K562 (cell line): Measurements from ENCODE around the gene HMX1. TPM values are rescaled to one million over a fixed set of nuclear protein-coding genes. Genes with fewer than 3 reads are reported as not detected.

Experiments
- ATAC-seq: fragments of 200-7000 bp; cut with Tn5 transposase; 3 replicates; pipeline ENCODE4 v1.9.1; 2020; ENCODE audit warnings: moderate library complexity
- BruUV-seq: library from RNA; stranded (reverse); fragments of 400-500 nt; replicated peaks from 2 replicates; lab custom pipeline; 2021; lab: Mats Ljungman, UMichigan
- CTCF ChIA-PET: fragments of 300-600 bp; formaldehyde crosslinking; extraction: SDS; loops from one replicate; lab custom pipeline; 2021; ENCODE audit warnings: low intra/inter-chr PET ratio; lab: Yijun Ruan, JAX
- POLR2A ChIA-PET: fragments of 300-600, 350-650 bp; sonication (Branson Sonifier 250); formaldehyde crosslinking; extraction: SDS; loops from one replicate; lab custom pipeline; 2021; ENCODE audit warnings: antibody characterized with exemption, inconsistent platforms; lab: Yijun Ruan, JAX
- DNase-seq, 4 experiments: peaks; one replicate each; pipeline versions ENCODE4 v3.0.0 to v3.0.0-alpha.2; 2011 to 2018; ENCODE audit warnings: low spot score in 3 of 4, mixed read lengths in 3 of 4; ENCODE audit errors: extremely low read depth in 1 of 4
- FAIRE-seq: peaks from 2 replicates; lab custom pipeline; 2011; peaks lifted over from hg19 to GRCh38; lab: Jason Lieb, UNC
- H2AFZ ChIP-seq: 2 replicates; pipeline ENCODE4 v1.6.0; 2011; ENCODE audit warnings: low read depth, low read length, control low read depth, inconsistent platforms
- H3K27ac ChIP-seq: fragments of 200-600 bp; 3 replicates; pipeline ENCODE4 v1.8.0; 2011; ENCODE audit warnings: low read depth, mild to moderate bottlenecking, control low read depth, inconsistent platforms, low read length, moderate library complexity, mixed read lengths; ENCODE audit errors: extremely low read depth
- H3K27me3 ChIP-seq, 2 experiments: fragments of 300-600 bp in 1 of 2; 2 replicates in 1 of 2; 3 replicates in 1 of 2; pipeline versions ENCODE4 v1.6.0 to v1.8.0; 2011; ENCODE audit warnings: inconsistent platforms in 2 of 2, low read length in 2 of 2, mild to moderate bottlenecking in 1 of 2, mixed read lengths in 1 of 2, moderate library complexity in 1 of 2; ENCODE audit not compliant: control insufficient read depth in 2 of 2, insufficient read depth in 2 of 2
- H3K36me3 ChIP-seq: fragments of 300-600 bp; 3 replicates; pipeline ENCODE4 v1.8.0; 2011; ENCODE audit warnings: mild to moderate bottlenecking, low read length, inconsistent platforms; ENCODE audit not compliant: control insufficient read depth, insufficient read depth
- H3K4me1 ChIP-seq, 2 experiments: fragments of 200-600 bp in 1 of 2; replicated peaks in 1 of 2; 2 replicates in 1 of 2; 3 replicates in 1 of 2; pipeline versions ENCODE4 v1.5.1 to v1.8.0; 2011; ENCODE audit warnings: inconsistent platforms in 2 of 2, low read length in 2 of 2, mild to moderate bottlenecking in 1 of 2, mixed read lengths in 1 of 2, moderate library complexity in 1 of 2; ENCODE audit not compliant: control insufficient read depth in 2 of 2, insufficient read depth in 2 of 2
- H3K4me2 ChIP-seq: 2 replicates; pipeline ENCODE4 v1.6.1; 2011; ENCODE audit warnings: low read length, control low read depth, inconsistent platforms, mixed read lengths; ENCODE audit not compliant: insufficient read depth
- H3K4me3 ChIP-seq: fragments of 200-600 bp; sonication (generic), shearing (Covaris generic); 2 replicates; pipeline ENCODE4 v1.5.1; 2016; ENCODE audit warnings: control low read depth, inconsistent platforms
- H3K79me2 ChIP-seq: fragments of 200-600 bp; 3 replicates; pipeline ENCODE4 v1.8.0; 2011; ENCODE audit warnings: low read length, inconsistent platforms; ENCODE audit not compliant: control insufficient read depth, insufficient read depth
- H3K9ac ChIP-seq, 2 experiments: 2 replicates each; pipeline versions ENCODE4 v1.6.0 to v1.6.1; 2011; ENCODE audit warnings: low read depth in 2 of 2, low read length in 2 of 2, control low read depth in 1 of 2, inconsistent platforms in 1 of 2, mild to moderate bottlenecking in 1 of 2, mixed read lengths in 1 of 2; ENCODE audit not compliant: insufficient read depth in 1 of 2
- H3K9me1 ChIP-seq: one replicate; pipeline ENCODE4 v1.6.0; 2011; ENCODE audit warnings: inconsistent platforms, mild to moderate bottlenecking, low read length, moderate library complexity; ENCODE audit not compliant: control insufficient read depth, insufficient read depth
- H3K9me3 ChIP-seq: replicated peaks from 2 replicates; pipeline ENCODE4 v1.5.1; 2011; ENCODE audit warnings: low read depth, low read length, inconsistent platforms; ENCODE audit not compliant: control insufficient read depth, insufficient read depth
- H4K20me1 ChIP-seq: replicated peaks from 2 replicates; pipeline ENCODE4 v1.6.1; 2011; ENCODE audit warnings: low read length, inconsistent platforms, mixed read lengths; ENCODE audit not compliant: control insufficient read depth, insufficient read depth
- ARID3A ChIP-seq: IDR thresholded peaks from 2 replicates; pipeline ENCODE4 v1.6.1; 2012; ENCODE audit warnings: low read depth, low read length, improper control_type of control experiment, borderline replicate concordance
- EGR1 ChIP-seq: fragments of 450-650 bp; conservative IDR thresholded peaks from 2 replicates; pipeline ENCODE4 v1.6.1; 2017; ENCODE audit warnings: mild to moderate bottlenecking
- MLLT1 ChIP-seq, 2 experiments: fragments of 450-650 bp; IDR thresholded peaks; 2 replicates each; pipeline ENCODE4 v1.6.1; 2016
- NFRKB ChIP-seq: fragments of 450-650 bp; IDR thresholded peaks from 2 replicates; pipeline ENCODE4 v1.6.1; 2016; ENCODE audit warnings: low read depth
- WGBS: fragments of 100-300 bp; shearing (Covaris generic); methylation state at CpG from one replicate; pipeline ENCODE4 v1.1.6; 2016; ENCODE audit warnings: low coverage, mixed read lengths; ENCODE audit not compliant: insufficient coverage; ENCODE audit errors: missing lambda C conversion rate; 5-methylcytosine and 5-hydroxymethylcytosine counted together
- in situ Hi-C: fragments of 300-500 bp; cut with MboI; formaldehyde crosslinking; loops from 4 replicates; pipeline ENCODE4 v1.15.0; 2018; ENCODE audit warnings: inconsistent platforms, mixed read lengths
- intact Hi-C: fragments of 100-400 bp; cut with micrococcal nuclease; formaldehyde crosslinking; loops from 2 replicates; pipeline ENCODE4 v1.14.2; 2022
- polyA plus RNA-seq, 8 experiments: library from polyadenylated mRNA; depleted of rRNA in 4 of 8; stranded (reverse) in 5 of 8; unstranded in 3 of 8; fragments of >200 nt; fragmentation: Nextera tagmentation in 2 of 8; fragmentation: Illumina TruSeq in 1 of 8; extraction: Ambion mirVana in 2 of 8; extraction: Trizol in 1 of 8; gene quantifications; 2 replicates each; pipeline versions ENCODE4 v1.2.1 to v1.2.3, GENCODE V29; 2011 to 2014; ENCODE audit warnings: inconsistent platforms in 1 of 8, missing spikeins in 1 of 8
- total RNA-seq, 7 experiments: library from RNA; depleted of rRNA in 6 of 7; stranded (reverse); fragments of >200 nt in 6 of 7; fragmentation: Illumina TruSeq in 2 of 7; extraction: Trizol in 2 of 7; gene quantifications; 2 replicates each; pipeline versions ENCODE4 v1.2.1 to v1.2.3, GENCODE V29; 2011 to 2021; ENCODE audit warnings: low replicate concordance in 1 of 7

The HMX1 gene
- total and polyA plus RNA-seq, 9 of the 15 experiments (the other 6 are each of a cell fraction or from before 2014, with no cell fraction given) = not detected

GRCh38 chr4:8854931-8855330, 16.7 kb downstream of the HMX1 start:
- peaks cover 8 to 71% of the 10 kb centered on the region in 2 experiments; a peak in 4 of 5 replicates for H3K27me3 ChIP-seq
- no peaks in the 10 kb centered on the region for H4K20me1 ChIP-seq
- BruUV-seq = no TSS peak
- no peak overlapping the region for H3K27ac ChIP-seq
- H3K9me1 ChIP-seq = no peaks in the 10 kb centered on the region
- CTCF ChIA-PET = no interaction called here
- H3K79me2 ChIP-seq = no peaks in the 10 kb centered on the region
- no peak overlapping the region for H3K9ac ChIP-seq
- intact Hi-C loops = no loop called here
- peaks cover 0 to 4% of the 10 kb centered on the region in 2 experiments; a peak in 2 of 5 replicates for H3K4me1 ChIP-seq
- 0% methylated on average over 10 of the region's 10 CpGs for WGBS
- ATAC-seq (no peak), FAIRE-seq (no peak), DNase-seq (no peak)
- POLR2A ChIA-PET = interaction anchor here (1.1 kb wide), 1 partner anchor 23 kb away, joined by 3 read pairs; no protein-coding TSS in a partner anchor
- in situ Hi-C loops = no loop called here
- H3K36me3 ChIP-seq = no peaks in the 10 kb centered on the region
- TF ChIP-seq EGR1 (peak; percentile 22; the same call in 1 of the 2 replicates), MLLT1 (IDR thresholded peaks at IDR 0.05) (no peak)
- no peak overlapping the region for H3K4me3 ChIP-seq
- no peak overlapping the region for H2AFZ ChIP-seq
- H3K4me2 ChIP-seq = no peak overlapping the region
- H3K9me3 ChIP-seq = no peaks in the 10 kb centered on the region

GRCh38 chr4:8854016-8854415, 17.6 kb downstream of the HMX1 start:
- peaks cover 0 to 4% of the 10 kb centered on the region in 2 experiments; a peak in 2 of 5 replicates for H3K4me1 ChIP-seq
- ATAC-seq = no peak
- H3K27me3 ChIP-seq = peaks cover 8 to 76% of the 10 kb centered on the region in 2 experiments; a peak in 4 of 5 replicates
- TF ChIP-seq NFRKB (no peak), ARID3A (no peak)
- TF ChIP-seq, all 486 proteins: peak for 0
- Histone ChIP-seq H3K79me2 (no peaks in the 10 kb centered on the region), H3K4me3 (no peak overlapping the region), H3K9ac (no peak overlapping the region), H3K36me3 (no peaks in the 10 kb centered on the region), H2AFZ (no peak overlapping the region), H3K9me3 (no peaks in the 10 kb centered on the region), H3K9me1 (no peaks in the 10 kb centered on the region), H4K20me1 (0 out of 2 replicates have a peak, but pooled peaks cover under 1% of the 10 kb centered on the region), H3K27ac (no peak overlapping the region), H3K4me2 (no peak overlapping the region)
- in situ Hi-C loops (no loop called here), intact Hi-C loops (no loop called here)
- no peak for FAIRE-seq
- 2% methylated on average over 6 of the region's 6 CpGs for WGBS
- POLR2A ChIA-PET = interaction anchor here (0.6 to 1.2 kb wide), 2 partner anchors 9 to 14 kb away, joined by 3 to 6 read pairs; no protein-coding TSS in a partner anchor
- BruUV-seq = no TSS peak
- CTCF ChIA-PET = no interaction called here
- DNase-seq = no peak
